Hepatocyte (in vitro differentiated cells): ENCODE results near the gene RTN4RL1. TPM values are rescaled to one million over a fixed set of nuclear protein-coding genes. Genes with fewer than 3 reads are reported as not detected.

ENCODE experiments used
- DNase-seq: peaks from one replicate; pipeline ENCODE4 v3.0.0-alpha.2; 2016; ENCODE audit warnings: low spot score
- H2AFZ ChIP-seq: fragments of 200-600 bp; sonication (generic); 2 replicates; pipeline ENCODE4 v1.6.0; 2016; ENCODE audit warnings: antibody characterized with exemption, mild to moderate bottlenecking
- H3K27ac ChIP-seq: fragments of 200-600 bp; sonication (generic); 2 replicates; pipeline ENCODE4 v1.5.1; 2016; ENCODE audit warnings: mild to moderate bottlenecking
- H3K27me3 ChIP-seq: fragments of 200-600 bp; sonication (generic); 2 replicates; pipeline ENCODE4 v1.6.1; 2016
- H3K36me3 ChIP-seq: fragments of 200-600 bp; sonication (generic); replicated peaks from 2 replicates; pipeline ENCODE4 v1.5.1; 2016; ENCODE audit warnings: low read depth; ENCODE audit not compliant: insufficient read depth
- H3K4me1 ChIP-seq: fragments of 200-600 bp; sonication (generic); 2 replicates; pipeline ENCODE4 v1.5.1; 2016; ENCODE audit warnings: mild to moderate bottlenecking, moderate library complexity; ENCODE audit not compliant: insufficient read depth
- H3K4me2 ChIP-seq: fragments of 200-600 bp; sonication (generic); 2 replicates; pipeline ENCODE4 v1.6.0; 2016
- H3K4me3 ChIP-seq: fragments of 200-600 bp; sonication (generic); 2 replicates; pipeline ENCODE4 v1.5.1; 2016; ENCODE audit warnings: mild to moderate bottlenecking
- H3K79me2 ChIP-seq: fragments of 200-600 bp; sonication (generic); 2 replicates; pipeline ENCODE4 v1.6.0; 2017; ENCODE audit warnings: mild to moderate bottlenecking
- H3K9me2 ChIP-seq: fragments of 200-600 bp; sonication (generic); replicated peaks from 2 replicates; pipeline ENCODE4 v1.6.0; 2017; ENCODE audit warnings: mild to moderate bottlenecking; ENCODE audit not compliant: insufficient read depth
- H3K9me3 ChIP-seq: fragments of 200-600 bp; sonication (generic); 2 replicates; pipeline ENCODE4 v1.5.1; 2016; ENCODE audit warnings: low read depth, mild to moderate bottlenecking
- H4K20me1 ChIP-seq: fragments of 200-600 bp; sonication (generic); 2 replicates; pipeline ENCODE4 v1.6.0; 2016; ENCODE audit warnings: mild to moderate bottlenecking; ENCODE audit not compliant: insufficient read depth, poor library complexity, severe bottlenecking
- CTCF ChIP-seq: fragments of 200-600 bp; sonication (generic); IDR thresholded peaks from 2 replicates; pipeline ENCODE4 v1.5.1; 2016; ENCODE audit warnings: antibody characterized with exemption, mild to moderate bottlenecking; ENCODE audit not compliant: poor library complexity
- EZH2 ChIP-seq: fragments of 200-600 bp; sonication (generic); IDR thresholded peaks from 2 replicates; pipeline ENCODE4 v1.6.1; 2016; ENCODE audit warnings: antibody characterized with exemption, mild to moderate bottlenecking, borderline replicate concordance
- EZH2phosphoT487 ChIP-seq: fragments of 200-600 bp; sonication (generic); IDR thresholded peaks from one replicate; pipeline ENCODE4 v1.6.1; 2018; ENCODE audit warnings: antibody characterized with exemption, mild to moderate bottlenecking, low read depth, moderate library complexity; ENCODE audit not compliant: unreplicated experiment, severe bottlenecking
- whole genome bisulfite sequencing: methylation state at CpG from one replicate; pipeline ENCODE4 v1.1.6; 2016; ENCODE audit warnings: low lambda C conversion rate; ENCODE audit errors: missing lambda C conversion rate; 5-methylcytosine and 5-hydroxymethylcytosine counted together
- polyA plus RNA-seq: library from polyadenylated mRNA; unstranded; fragments of >200 nt; fragmentation: Nextera tagmentation; extraction: Ambion mirVana; gene quantifications from 2 replicates; pipeline ENCODE4 v1.2.1, GENCODE V29; 2016
- total RNA-seq: library from RNA; depleted of rRNA; stranded (reverse); fragments of >200 nt; gene quantifications from 2 replicates; pipeline ENCODE4 v1.2.3, GENCODE V29; 2014

Gene RTN4RL1
- total and polyA plus RNA-seq, 2 experiments from 2014 or later = 0.53 to 1.4 TPM

GRCh38 chr17:1999557-2000251, 25.4 kb downstream of the RTN4RL1 start:
- Histone ChIP-seq H2AFZ (no peak overlapping the region), H3K4me1 (peaks cover 46% of the 10 kb centered on the region), H3K36me3 (no peaks in the 10 kb centered on the region), H3K27ac (peak overlapping the region; percentile 76), H3K9me3 (no peaks in the 10 kb centered on the region), H3K4me3 (no peak overlapping the region), H4K20me1 (no peaks in the 10 kb centered on the region), H3K79me2 (no peaks in the 10 kb centered on the region), H3K9me2 (no peaks in the 10 kb centered on the region), H3K4me2 (peak overlapping the region; percentile 62), H3K27me3 (no peaks in the 10 kb centered on the region)
- TF ChIP-seq EZH2phosphoT487 (no peak), EZH2 (no peak)
- peak; percentile 71 for DNase-seq
- WGBS = 50% methylated on average over 13 of the region's 13 CpGs

DNA sequence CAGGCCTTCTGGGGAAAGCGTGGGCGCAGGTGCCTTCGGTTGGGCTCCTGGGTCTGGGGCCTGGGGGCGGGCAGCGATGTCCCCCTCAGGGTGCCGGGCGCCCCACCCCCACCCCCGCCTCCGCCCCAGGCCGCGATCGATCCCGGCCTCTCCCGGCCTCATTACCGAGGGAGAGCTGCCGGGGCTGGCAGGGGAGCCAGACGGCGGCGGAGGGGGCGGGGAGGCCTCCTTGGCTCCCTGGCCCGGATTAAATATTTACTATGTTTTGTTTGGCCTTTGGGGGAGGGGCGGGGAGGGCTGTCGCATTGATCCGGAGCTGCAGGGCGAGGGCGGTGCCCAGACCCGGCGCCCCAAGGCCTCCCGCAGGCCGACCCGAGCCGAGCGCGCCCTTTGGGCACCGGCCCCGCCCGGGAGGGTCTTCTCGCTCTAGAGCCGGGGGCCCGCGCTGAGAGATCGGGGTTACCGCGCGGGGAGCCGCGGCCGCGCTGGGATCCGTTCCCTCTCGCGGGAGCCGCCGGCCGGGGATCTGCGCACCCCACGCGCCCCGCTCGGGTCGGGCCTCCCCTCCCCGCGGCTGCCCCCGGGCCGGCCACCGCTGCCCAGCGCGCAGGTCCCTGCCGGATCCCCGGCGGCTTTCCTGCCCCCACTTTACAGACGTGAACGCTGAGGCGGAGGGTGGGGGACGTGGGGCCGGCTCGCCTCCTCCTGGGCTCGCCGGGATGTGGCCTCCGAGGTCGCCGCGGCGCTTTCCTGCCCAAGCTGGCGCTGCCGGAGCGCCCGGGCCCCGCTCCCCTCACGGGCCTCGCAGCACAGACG, 27.0 kb downstream of the RTN4RL1 start:
- H2AFZ ChIP-seq = peak overlapping the region; percentile 76
- no peaks in the 10 kb centered on the region for H4K20me1 ChIP-seq
- DNase-seq = peak; percentile 88
- H3K4me1 ChIP-seq = peaks cover 46% of the 10 kb centered on the region
- H3K9me3 ChIP-seq = no peaks in the 10 kb centered on the region
- peak overlapping the region; percentile 90 for H3K27ac ChIP-seq
- TF ChIP-seq EZH2phosphoT487 = no peak
- TF ChIP-seq CTCF = no peak
- no peak for TF ChIP-seq EZH2
- no peaks in the 10 kb centered on the region for H3K79me2 ChIP-seq
- no peaks in the 10 kb centered on the region for H3K27me3 ChIP-seq
- peak overlapping the region; percentile 95 for H3K4me2 ChIP-seq
- WGBS = 11% methylated on average over 37 of the region's 92 CpGs
- H3K4me3 ChIP-seq = peak overlapping the region; percentile 33
- H3K36me3 ChIP-seq = no peaks in the 10 kb centered on the region
- no peaks in the 10 kb centered on the region for H3K9me2 ChIP-seq

DNA sequence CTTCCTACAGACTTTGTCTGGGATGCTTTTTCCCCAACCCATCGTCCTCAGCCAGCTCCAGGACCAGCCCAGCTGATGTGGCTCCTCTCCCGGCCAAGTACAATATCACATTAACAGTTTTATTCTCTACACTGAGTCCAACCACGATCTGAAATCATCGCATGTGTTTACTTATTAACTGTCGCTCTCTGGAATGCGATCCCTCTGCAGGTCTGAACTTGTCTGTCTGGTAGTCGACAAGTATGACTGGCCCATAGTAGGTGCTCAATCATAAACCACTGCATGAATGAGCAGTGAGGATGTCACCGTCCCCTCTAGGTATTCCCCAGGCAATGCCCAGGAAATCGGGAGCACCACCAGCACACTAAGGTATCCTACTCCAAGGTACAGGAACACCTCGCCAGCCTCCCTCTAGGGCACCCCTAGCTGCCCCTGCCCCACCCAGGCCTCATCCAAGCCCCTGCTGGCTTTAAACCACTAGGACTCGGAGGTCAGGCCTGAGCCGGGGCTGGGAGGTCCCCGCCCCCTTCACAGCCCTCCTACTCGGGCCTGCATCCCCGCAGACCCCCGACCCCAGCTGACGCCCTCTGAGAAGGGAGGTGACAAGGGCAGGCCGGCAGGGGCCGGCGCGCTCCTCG, 27.7 kb downstream of the RTN4RL1 start:
- Histone ChIP-seq H3K27ac (peak overlapping the region; percentile 90), H3K79me2 (no peaks in the 10 kb centered on the region), H3K4me2 (peak overlapping the region; percentile 95), H3K36me3 (no peaks in the 10 kb centered on the region), H3K4me1 (peaks cover 46% of the 10 kb centered on the region), H2AFZ (peak overlapping the region; percentile 76), H3K27me3 (no peaks in the 10 kb centered on the region), H4K20me1 (no peaks in the 10 kb centered on the region), H3K9me2 (no peaks in the 10 kb centered on the region), H3K4me3 (no peak overlapping the region), H3K9me3 (no peaks in the 10 kb centered on the region)
- TF ChIP-seq EZH2 (no peak), CTCF (no peak), EZH2phosphoT487 (no peak)
- DNase-seq = peak; percentile 52
- 27% methylated on average over 13 of the region's 22 CpGs for WGBS
